PFSK-1 (cell line): ENCODE measurements around the gene FAM32A.

Experiments
- FOXP2 ChIP-seq: optimal IDR thresholded peaks from 2 replicates; pipeline ENCODE3; 2011; ENCODE audit warnings: borderline replicate concordance, control low read depth, inconsistent platforms; ENCODE audit not compliant: insufficient read depth; ENCODE audit errors: extremely low read length, extremely low read depth
- POLR2AphosphoS5 ChIP-seq: IDR thresholded peaks from 2 replicates; pipeline ENCODE4 v1.6.1; 2012; ENCODE audit warnings: low read depth, mild to moderate bottlenecking, control low read depth, low read length, moderate library complexity
- SIN3A ChIP-seq: IDR thresholded peaks from 2 replicates; pipeline ENCODE4 v1.6.1; 2012; ENCODE audit warnings: mild to moderate bottlenecking, low read length, moderate library complexity, borderline replicate concordance; ENCODE audit not compliant: insufficient read depth
- TAF1 ChIP-seq: IDR thresholded peaks from 2 replicates; pipeline ENCODE4 v1.6.1; 2012; ENCODE audit warnings: low read length, control low read depth, borderline replicate concordance; ENCODE audit not compliant: insufficient read depth
- TF ChIP-seq, protein P1 (sequence below), 2 experiments: IDR thresholded peaks; 2 replicates each; pipeline versions ENCODE4 v1.6.1 to v1.8.0; 2011 to 2012; ENCODE audit warnings: low read depth in 2 of 2, low read length in 2 of 2, control low read depth in 1 of 2, inconsistent platforms in 1 of 2, mild to moderate bottlenecking in 1 of 2, moderate library complexity in 1 of 2; ENCODE audit not compliant: insufficient read depth in 1 of 2

Gene FAM32A

DNA sequence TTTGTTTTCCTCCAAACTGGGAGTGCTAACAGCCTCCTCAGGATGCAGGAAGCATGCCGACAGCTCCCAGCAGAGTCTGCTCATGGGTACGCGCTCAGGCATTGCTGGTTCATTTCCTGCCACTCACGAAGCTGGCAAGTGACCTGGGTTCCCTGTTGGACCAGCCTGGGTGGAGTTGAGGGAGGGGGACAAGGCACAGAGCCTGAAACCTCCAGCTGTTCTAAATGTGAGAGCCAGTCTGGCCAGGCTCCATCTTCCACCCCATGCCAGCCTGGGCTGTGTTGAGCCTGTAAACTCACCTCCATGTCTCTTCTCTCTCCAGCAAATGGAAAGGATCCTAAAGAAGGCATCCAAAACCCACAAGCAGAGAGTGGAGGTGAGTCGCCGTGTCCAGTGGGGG lies 5.0 kb downstream of the FAM32A start:
- TF ChIP-seq, protein P1, sequence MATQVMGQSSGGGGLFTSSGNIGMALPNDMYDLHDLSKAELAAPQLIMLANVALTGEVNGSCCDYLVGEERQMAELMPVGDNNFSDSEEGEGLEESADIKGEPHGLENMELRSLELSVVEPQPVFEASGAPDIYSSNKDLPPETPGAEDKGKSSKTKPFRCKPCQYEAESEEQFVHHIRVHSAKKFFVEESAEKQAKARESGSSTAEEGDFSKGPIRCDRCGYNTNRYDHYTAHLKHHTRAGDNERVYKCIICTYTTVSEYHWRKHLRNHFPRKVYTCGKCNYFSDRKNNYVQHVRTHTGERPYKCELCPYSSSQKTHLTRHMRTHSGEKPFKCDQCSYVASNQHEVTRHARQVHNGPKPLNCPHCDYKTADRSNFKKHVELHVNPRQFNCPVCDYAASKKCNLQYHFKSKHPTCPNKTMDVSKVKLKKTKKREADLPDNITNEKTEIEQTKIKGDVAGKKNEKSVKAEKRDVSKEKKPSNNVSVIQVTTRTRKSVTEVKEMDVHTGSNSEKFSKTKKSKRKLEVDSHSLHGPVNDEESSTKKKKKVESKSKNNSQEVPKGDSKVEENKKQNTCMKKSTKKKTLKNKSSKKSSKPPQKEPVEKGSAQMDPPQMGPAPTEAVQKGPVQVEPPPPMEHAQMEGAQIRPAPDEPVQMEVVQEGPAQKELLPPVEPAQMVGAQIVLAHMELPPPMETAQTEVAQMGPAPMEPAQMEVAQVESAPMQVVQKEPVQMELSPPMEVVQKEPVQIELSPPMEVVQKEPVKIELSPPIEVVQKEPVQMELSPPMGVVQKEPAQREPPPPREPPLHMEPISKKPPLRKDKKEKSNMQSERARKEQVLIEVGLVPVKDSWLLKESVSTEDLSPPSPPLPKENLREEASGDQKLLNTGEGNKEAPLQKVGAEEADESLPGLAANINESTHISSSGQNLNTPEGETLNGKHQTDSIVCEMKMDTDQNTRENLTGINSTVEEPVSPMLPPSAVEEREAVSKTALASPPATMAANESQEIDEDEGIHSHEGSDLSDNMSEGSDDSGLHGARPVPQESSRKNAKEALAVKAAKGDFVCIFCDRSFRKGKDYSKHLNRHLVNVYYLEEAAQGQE (IDR thresholded peaks at IDR 0.05; ENCODE audit: insufficient read depth in 1 of 2, low read depth in 2 of 2, low read length in 2 of 2) = no peak
- TF ChIP-seq SIN3A (no peak), POLR2AphosphoS5 (no peak), TAF1 (no peak), FOXP2 (no peak)

DNA sequence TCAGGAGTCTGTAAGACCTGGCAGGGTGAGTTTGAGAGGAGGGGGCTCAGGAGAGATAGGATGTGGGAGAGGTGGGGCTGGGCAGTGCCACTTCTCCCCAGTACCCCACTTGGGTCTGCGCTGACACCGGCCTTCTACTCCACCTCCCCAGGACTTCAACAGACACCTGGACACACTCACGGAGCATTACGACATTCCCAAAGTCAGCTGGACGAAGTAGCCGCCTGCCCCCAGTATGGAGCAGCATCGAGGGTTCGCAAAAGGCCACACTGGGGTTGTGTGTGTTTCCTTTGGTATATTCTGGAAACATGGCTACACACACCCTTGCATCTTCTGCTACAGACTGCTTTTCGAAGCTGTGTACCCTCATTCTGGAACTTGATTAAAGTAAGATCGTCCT lies 5.5 kb downstream of the FAM32A start:
- TF ChIP-seq TAF1 = no peak
- TF ChIP-seq FOXP2 = no peak
- TF ChIP-seq, protein P1 (IDR thresholded peaks at IDR 0.05; ENCODE audit: insufficient read depth in 1 of 2, low read depth in 2 of 2, low read length in 2 of 2) = no peak
- no peak for TF ChIP-seq POLR2AphosphoS5
- TF ChIP-seq SIN3A = no peak

DNA sequence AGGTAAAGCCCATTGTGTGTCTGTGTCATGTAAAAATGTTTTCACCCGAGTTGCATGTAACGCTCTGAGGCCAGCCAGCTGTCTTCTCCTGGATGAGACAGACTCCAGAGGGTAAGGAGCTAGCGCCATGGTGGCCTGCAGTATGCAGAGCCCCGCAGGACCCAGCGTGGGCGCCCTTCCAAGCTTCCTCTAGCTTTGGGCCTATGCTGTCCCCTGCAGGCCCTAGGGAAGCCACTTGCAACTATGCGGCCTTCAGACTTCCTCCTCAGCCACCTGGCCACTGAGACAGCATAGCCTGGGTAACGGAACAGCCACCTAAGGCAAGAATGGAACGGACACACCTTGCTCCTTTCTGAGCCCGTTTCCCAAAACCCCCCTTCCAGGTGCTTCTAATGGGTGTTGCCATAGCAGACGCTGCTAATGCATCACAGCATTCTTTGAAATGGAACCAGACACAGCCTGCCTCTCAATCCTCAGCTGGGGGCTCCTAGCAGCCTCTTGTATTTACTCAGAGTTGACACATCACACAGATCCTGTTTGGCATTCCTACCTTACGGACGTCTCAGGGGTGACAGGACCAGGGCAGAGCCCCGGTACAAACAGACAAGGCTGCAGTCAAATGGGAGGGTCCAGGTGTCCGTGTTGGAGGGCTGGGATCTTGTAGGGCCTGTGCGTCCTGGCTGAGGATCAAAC lies 6.2 kb downstream of the FAM32A start:
- TF ChIP-seq SIN3A (no peak), POLR2AphosphoS5 (no peak), FOXP2 (no peak), TAF1 (no peak)
- TF ChIP-seq, protein P1 (IDR thresholded peaks at IDR 0.05; ENCODE audit: insufficient read depth in 1 of 2, low read depth in 2 of 2, low read length in 2 of 2) = no peak

DNA sequence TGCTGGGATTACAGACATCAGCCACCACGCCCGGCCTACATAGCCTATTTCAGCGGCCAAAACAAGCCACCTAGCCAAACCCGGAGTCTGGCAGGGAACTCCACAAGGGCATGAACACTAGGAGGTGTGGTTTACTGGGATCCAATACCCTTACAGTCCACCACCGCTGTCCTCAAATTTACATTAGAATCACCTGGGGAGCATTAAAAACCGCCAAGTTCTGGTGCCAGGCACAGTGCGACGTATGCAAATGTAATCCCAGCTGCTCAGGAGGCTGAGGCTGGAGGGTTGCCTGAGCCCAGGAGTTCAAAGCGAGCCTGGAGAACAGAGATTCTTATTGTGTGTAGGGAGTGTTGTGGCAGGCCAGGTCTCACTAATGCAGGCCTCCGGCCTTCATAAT lies 8.3 kb downstream of the FAM32A start:
- TF ChIP-seq POLR2AphosphoS5 = no peak
- no peak for TF ChIP-seq TAF1
- no peak for TF ChIP-seq SIN3A
- TF ChIP-seq, protein P1 (IDR thresholded peaks at IDR 0.05; ENCODE audit: insufficient read depth in 1 of 2, low read depth in 2 of 2, low read length in 2 of 2) = no peak
- TF ChIP-seq FOXP2 = no peak
